ENCODE data around the gene IPO8.

DNA sequence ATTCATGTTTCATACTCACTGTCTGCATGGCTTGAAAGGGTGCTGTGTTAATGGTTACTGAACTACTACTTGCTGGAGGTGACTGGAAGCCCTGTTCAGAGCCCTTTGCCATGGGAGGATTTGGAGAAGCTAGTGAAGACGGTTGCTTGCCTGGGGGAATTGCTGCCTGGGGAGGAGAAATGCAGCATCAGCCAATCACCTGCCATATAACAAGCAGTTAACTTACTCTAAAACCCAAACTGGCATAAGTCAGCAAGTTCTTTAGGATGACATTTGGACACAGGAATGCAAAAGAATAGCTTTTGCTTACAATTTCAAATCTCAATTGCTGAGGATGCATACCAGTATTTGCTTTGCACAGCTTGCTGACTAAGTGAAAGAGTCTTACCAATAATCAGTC is 23.4 kb upstream of the IPO8 start:
- TF ChIP-seq, protein P1, sequence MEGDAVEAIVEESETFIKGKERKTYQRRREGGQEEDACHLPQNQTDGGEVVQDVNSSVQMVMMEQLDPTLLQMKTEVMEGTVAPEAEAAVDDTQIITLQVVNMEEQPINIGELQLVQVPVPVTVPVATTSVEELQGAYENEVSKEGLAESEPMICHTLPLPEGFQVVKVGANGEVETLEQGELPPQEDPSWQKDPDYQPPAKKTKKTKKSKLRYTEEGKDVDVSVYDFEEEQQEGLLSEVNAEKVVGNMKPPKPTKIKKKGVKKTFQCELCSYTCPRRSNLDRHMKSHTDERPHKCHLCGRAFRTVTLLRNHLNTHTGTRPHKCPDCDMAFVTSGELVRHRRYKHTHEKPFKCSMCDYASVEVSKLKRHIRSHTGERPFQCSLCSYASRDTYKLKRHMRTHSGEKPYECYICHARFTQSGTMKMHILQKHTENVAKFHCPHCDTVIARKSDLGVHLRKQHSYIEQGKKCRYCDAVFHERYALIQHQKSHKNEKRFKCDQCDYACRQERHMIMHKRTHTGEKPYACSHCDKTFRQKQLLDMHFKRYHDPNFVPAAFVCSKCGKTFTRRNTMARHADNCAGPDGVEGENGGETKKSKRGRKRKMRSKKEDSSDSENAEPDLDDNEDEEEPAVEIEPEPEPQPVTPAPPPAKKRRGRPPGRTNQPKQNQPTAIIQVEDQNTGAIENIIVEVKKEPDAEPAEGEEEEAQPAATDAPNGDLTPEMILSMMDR (IDR thresholded peaks at IDR 0.05) = no peak
- no peak for TF ChIP-seq POLR2A (IDR thresholded peaks at IDR 0.05)

Measured in breast epithelium (tissue), 3 donors.